ENCODE results near the gene ATP9A. TPM values are rescaled to one million over a fixed set of nuclear protein-coding genes. Genes with fewer than 3 reads are reported as not detected.

ATP9A gene
- total RNA-seq, 1 donor from 2014 or later, result 35.8 TPM

GRCh38 chr20:51591871-51592270, 176.3 kb downstream of the ATP9A start:
- intact Hi-C loops (cut with DNase I), result loop anchor here (5.0 kb wide), 1 partner anchor 225 kb away; no protein-coding TSS in a partner anchor
- no peaks in the 10 kb centered on the region for H3K27me3 ChIP-seq
- TF ChIP-seq POLR2AphosphoS5 (IDR thresholded peaks at IDR 0.05; ENCODE audit: insufficient read depth in 1 of 2, low read depth in 1 of 2), result no peak
- no peak for TF ChIP-seq POLR2A (IDR thresholded peaks at IDR 0.05)
- no peak for TF ChIP-seq CTCF (IDR thresholded peaks at IDR 0.05)

GRCh38 chr20:51588762-51589161, 179.4 kb downstream of the ATP9A start:
- H3K4me1 ChIP-seq, result no peaks in the 10 kb centered on the region
- H3K36me3 ChIP-seq, result no peaks in the 10 kb centered on the region
- intact Hi-C loops (cut with DNase I), result no loop called here
- no peak overlapping the region for H3K27ac ChIP-seq
- no peak for TF ChIP-seq CTCF (IDR thresholded peaks at IDR 0.05)
- no peak for TF ChIP-seq POLR2AphosphoS5 (IDR thresholded peaks at IDR 0.05; ENCODE audit: insufficient read depth in 1 of 2, low read depth in 1 of 2)
- TF ChIP-seq POLR2A (IDR thresholded peaks at IDR 0.05), result no peak
- no peak overlapping the region for H3K4me3 ChIP-seq
- H3K27me3 ChIP-seq, result no peaks in the 10 kb centered on the region
- no peaks in the 10 kb centered on the region for H3K9me3 ChIP-seq
- no peak for DNase-seq (ENCODE audit: extremely low spot score in 2 of 2)

More at GRCh38 chr20:51591871-51592270, 176.3 kb downstream of the ATP9A start:
- Histone ChIP-seq H3K4me1 (peaks cover 15% of the 10 kb centered on the region), H3K36me3 (no peaks in the 10 kb centered on the region), H3K4me3 (no peak overlapping the region), H3K27ac (no peak overlapping the region), H3K9me3 (no peaks in the 10 kb centered on the region)
- no peak for DNase-seq (ENCODE audit: extremely low spot score in 2 of 2)

- H3K4me3 ChIP-seq, result no peak overlapping the region
- intact Hi-C loops (cut with DNase I), result no loop called here
- TF ChIP-seq POLR2AphosphoS5 (IDR thresholded peaks at IDR 0.05; ENCODE audit: insufficient read depth in 1 of 2, low read depth in 1 of 2), result no peak
- no peak for TF ChIP-seq CTCF (IDR thresholded peaks at IDR 0.05)
- no peak for TF ChIP-seq POLR2A (IDR thresholded peaks at IDR 0.05)
- no peak for DNase-seq (ENCODE audit: extremely low spot score in 2 of 2)
- H3K27ac ChIP-seq, result no peak overlapping the region
- H3K27me3 ChIP-seq, result no peaks in the 10 kb centered on the region
- no peaks in the 10 kb centered on the region for H3K4me1 ChIP-seq
- H3K9me3 ChIP-seq, result no peaks in the 10 kb centered on the region
- no peaks in the 10 kb centered on the region for H3K36me3 ChIP-seq
These were observed 181.0 kb downstream of the ATP9A start for GRCh38 chr20:51587145-51587544.

- intact Hi-C loops (cut with DNase I), result no loop called here
- Histone ChIP-seq H3K36me3 (no peaks in the 10 kb centered on the region), H3K4me1 (no peaks in the 10 kb centered on the region), H3K9me3 (no peaks in the 10 kb centered on the region), H3K4me3 (no peak overlapping the region), H3K27ac (no peak overlapping the region), H3K27me3 (no peaks in the 10 kb centered on the region)
- no peak for DNase-seq (ENCODE audit: extremely low spot score in 2 of 2)
- no peak for TF ChIP-seq CTCF (IDR thresholded peaks at IDR 0.05)
- no peak for TF ChIP-seq POLR2A (IDR thresholded peaks at IDR 0.05)
- no peak for TF ChIP-seq POLR2AphosphoS5 (IDR thresholded peaks at IDR 0.05; ENCODE audit: insufficient read depth in 1 of 2, low read depth in 1 of 2)
These were observed 182.2 kb downstream of the ATP9A start for GRCh38 chr20:51586005-51586440.

- Histone ChIP-seq H3K27me3 (no peaks in the 10 kb centered on the region), H3K4me3 (no peak overlapping the region), H3K36me3 (no peaks in the 10 kb centered on the region), H3K27ac (no peak overlapping the region), H3K4me1 (no peaks in the 10 kb centered on the region), H3K9me3 (no peaks in the 10 kb centered on the region)
- no peak for DNase-seq (ENCODE audit: extremely low spot score in 2 of 2)
- no peak for TF ChIP-seq POLR2A (IDR thresholded peaks at IDR 0.05)
- TF ChIP-seq CTCF (IDR thresholded peaks at IDR 0.05), result no peak
- no peak for TF ChIP-seq POLR2AphosphoS5 (IDR thresholded peaks at IDR 0.05; ENCODE audit: insufficient read depth in 1 of 2, low read depth in 1 of 2)
- intact Hi-C loops (cut with DNase I), result no loop called here
These were observed 183.0 kb downstream of the ATP9A start for GRCh38 chr20:51585148-51585547.
